ENCODE results near the gene ULK1.
"Not testable (repeated sequence)": the region's sequence is repeated elsewhere in the genome, so short reads cannot be mapped to it uniquely, and the experiment has no call there.

The ULK1 gene

GRCh38 chr12:131871677-131872076 is 22.7 kb upstream of the ULK1 start:
- H3K27me3 ChIP-seq (ENCODE audit: insufficient read depth, low read length): 0 out of 2 replicates have a peak, but pooled peaks cover 8% of the 10 kb centered on the region
- no peaks in the 10 kb centered on the region for H4K20me1 ChIP-seq (ENCODE audit: insufficient read depth, low read length)
- no peak overlapping the region for H3K9ac ChIP-seq (ENCODE audit: low read length)
- no peak overlapping the region for H3K4me2 ChIP-seq (ENCODE audit: low read length)
- H3K36me3 ChIP-seq (ENCODE audit: insufficient read depth, low read length): no peaks in the 10 kb centered on the region
- TF ChIP-seq EZH2 (IDR thresholded peaks at IDR 0.05; ENCODE audit: borderline replicate concordance, low read length) (no peak), CTCF (IDR thresholded peaks at IDR 0.05; ENCODE audit: low read length) (no peak)
- H3K79me2 ChIP-seq (ENCODE audit: insufficient read depth, low read length): no peaks in the 10 kb centered on the region
- H3K4me1 ChIP-seq (ENCODE audit: insufficient read depth, low read length, severe bottlenecking): no peaks in the 10 kb centered on the region
- H3K9me2 ChIP-seq (ENCODE audit: low read depth, low read length): no peaks in the 10 kb centered on the region
- H2AFZ ChIP-seq (ENCODE audit: low read length): no peak overlapping the region
- H3K4me3 ChIP-seq (ENCODE audit: low read depth, low read length, poor library complexity, severe bottlenecking): no peak overlapping the region
- H3K9me3 ChIP-seq (ENCODE audit: low read length): no peaks in the 10 kb centered on the region
- H3K27ac ChIP-seq (ENCODE audit: low read depth, low read length, poor library complexity, severe bottlenecking): no peak overlapping the region
- H3F3A ChIP-seq (ENCODE audit: insufficient read depth, low read length): no peaks in the 10 kb centered on the region

GRCh38 chr12:131872154-131873051 is 22.0 kb upstream of the ULK1 start:
- Histone ChIP-seq H3K27ac (ENCODE audit: low read depth, low read length, poor library complexity, severe bottlenecking) (no peak overlapping the region), H3K4me2 (ENCODE audit: low read length) (no peak overlapping the region), H3K9me3 (ENCODE audit: low read length) (no peaks in the 10 kb centered on the region), H3K79me2 (ENCODE audit: insufficient read depth, low read length) (no peaks in the 10 kb centered on the region), H2AFZ (ENCODE audit: low read length) (no peak overlapping the region), H3F3A (ENCODE audit: insufficient read depth, low read length) (no peaks in the 10 kb centered on the region), H3K9ac (ENCODE audit: low read length) (no peak overlapping the region), H3K9me2 (ENCODE audit: low read depth, low read length) (no peaks in the 10 kb centered on the region), H3K4me3 (ENCODE audit: low read depth, low read length, poor library complexity, severe bottlenecking) (no peak overlapping the region), H3K36me3 (ENCODE audit: insufficient read depth, low read length) (no peaks in the 10 kb centered on the region), H4K20me1 (ENCODE audit: insufficient read depth, low read length) (no peaks in the 10 kb centered on the region), H3K4me1 (ENCODE audit: insufficient read depth, low read length, severe bottlenecking) (no peaks in the 10 kb centered on the region), H3K27me3 (ENCODE audit: insufficient read depth, low read length) (peaks cover 3% of the 10 kb centered on the region; the same call in 1 of the 2 replicates)
- TF ChIP-seq EZH2 (IDR thresholded peaks at IDR 0.05; ENCODE audit: borderline replicate concordance, low read length) (no peak), CTCF (IDR thresholded peaks at IDR 0.05; ENCODE audit: low read length) (no peak)

- Histone ChIP-seq H3K9ac (ENCODE audit: low read length) (no peak overlapping the region), H3K4me3 (ENCODE audit: low read depth, low read length, poor library complexity, severe bottlenecking) (no peak overlapping the region), H3K27ac (ENCODE audit: low read depth, low read length, poor library complexity, severe bottlenecking) (no peak overlapping the region)
These were observed 21.1 kb upstream of the ULK1 start for GRCh38 chr12:131873293-131873692.

GRCh38 chr12:131874972-131875371 is 19.4 kb upstream of the ULK1 start:
- not testable (repeated sequence) for H2AFZ ChIP-seq (ENCODE audit: low read length); H3K27ac ChIP-seq (ENCODE audit: low read depth, low read length, poor library complexity, severe bottlenecking); H3K27me3 ChIP-seq (ENCODE audit: insufficient read depth, low read length); H3K9ac ChIP-seq (ENCODE audit: low read length); H3K79me2 ChIP-seq (ENCODE audit: insufficient read depth, low read length); H3K9me2 ChIP-seq (ENCODE audit: low read depth, low read length); H3K4me2 ChIP-seq (ENCODE audit: low read length); H3F3A ChIP-seq (ENCODE audit: insufficient read depth, low read length); H3K36me3 ChIP-seq (ENCODE audit: insufficient read depth, low read length); H3K9me3 ChIP-seq (ENCODE audit: low read length); H4K20me1 ChIP-seq (ENCODE audit: insufficient read depth, low read length); H3K4me3 ChIP-seq (ENCODE audit: low read depth, low read length, poor library complexity, severe bottlenecking); H3K4me1 ChIP-seq (ENCODE audit: insufficient read depth, low read length, severe bottlenecking)

More at GRCh38 chr12:131873293-131873692, 21.1 kb upstream of the ULK1 start:
- Histone ChIP-seq H3K27me3 (ENCODE audit: insufficient read depth, low read length) (peaks cover 3% of the 10 kb centered on the region; the same call in 1 of the 2 replicates), H3K79me2 (ENCODE audit: insufficient read depth, low read length) (no peaks in the 10 kb centered on the region), H3K9me2 (ENCODE audit: low read depth, low read length) (no peaks in the 10 kb centered on the region), H3K4me1 (ENCODE audit: insufficient read depth, low read length, severe bottlenecking) (no peaks in the 10 kb centered on the region), H3K9me3 (ENCODE audit: low read length) (no peaks in the 10 kb centered on the region), H4K20me1 (ENCODE audit: insufficient read depth, low read length) (no peaks in the 10 kb centered on the region), H3K4me2 (ENCODE audit: low read length) (no peak overlapping the region), H2AFZ (ENCODE audit: low read length) (no peak overlapping the region), H3K36me3 (ENCODE audit: insufficient read depth, low read length) (no peaks in the 10 kb centered on the region), H3F3A (ENCODE audit: insufficient read depth, low read length) (no peaks in the 10 kb centered on the region)
- TF ChIP-seq EZH2 (IDR thresholded peaks at IDR 0.05; ENCODE audit: borderline replicate concordance, low read length) (no peak), CTCF (IDR thresholded peaks at IDR 0.05; ENCODE audit: low read length) (no peak)

GRCh38 chr12:131877216-131877615 is 17.2 kb upstream of the ULK1 start:
- not testable (repeated sequence) for H3K9ac ChIP-seq (ENCODE audit: low read length); H3K9me2 ChIP-seq (ENCODE audit: low read depth, low read length); H4K20me1 ChIP-seq (ENCODE audit: insufficient read depth, low read length); H3F3A ChIP-seq (ENCODE audit: insufficient read depth, low read length); H3K9me3 ChIP-seq (ENCODE audit: low read length); H3K4me2 ChIP-seq (ENCODE audit: low read length); H3K79me2 ChIP-seq (ENCODE audit: insufficient read depth, low read length); H3K4me3 ChIP-seq (ENCODE audit: low read depth, low read length, poor library complexity, severe bottlenecking); H3K4me1 ChIP-seq (ENCODE audit: insufficient read depth, low read length, severe bottlenecking); H3K27me3 ChIP-seq (ENCODE audit: insufficient read depth, low read length); H3K27ac ChIP-seq (ENCODE audit: low read depth, low read length, poor library complexity, severe bottlenecking); H2AFZ ChIP-seq (ENCODE audit: low read length); H3K36me3 ChIP-seq (ENCODE audit: insufficient read depth, low read length)
